ENCODE data around the gene OR1D2.
"Not testable (repeated sequence)": the region's sequence is repeated elsewhere in the genome, so short reads cannot be mapped to it uniquely, and the experiment has no call there.

- TF ChIP-seq CTCF, POLR2A, POLR2AphosphoS5 (IDR thresholded peaks at IDR 0.05): not testable (repeated sequence)
Measured at GRCh38 chr17:3137494-3137893, 33.3 kb upstream of the OR1D2 start.

All from upper lobe of left lung (tissue), 4 donors.